ENCODE data around the gene PACSIN2. TPM values are rescaled to one million over a fixed set of nuclear protein-coding genes. Genes with fewer than 3 reads are reported as not detected.
A peak's percentile ranks its signal among the peaks of the same experiment; 100 is the strongest.

The PACSIN2 gene
- total RNA-seq, 2 donors from 2014 or later = 78.0 to 87.1 TPM

GRCh38 chr22:42881982-42882656 lies 132.8 kb downstream of the PACSIN2 start:
- intact Hi-C loops (cut with DNase I) = no loop called here
- no peak for TF ChIP-seq POLR2AphosphoS5 (IDR thresholded peaks at IDR 0.05)
- TF ChIP-seq POLR2A (IDR thresholded peaks at IDR 0.05) = no peak
- no peak for TF ChIP-seq CTCF (IDR thresholded peaks at IDR 0.05)
- H3K9me3 ChIP-seq = no peaks in the 10 kb centered on the region
- no peak for DNase-seq (ENCODE audit: low spot score)
- peaks cover 3% of the 10 kb centered on the region for H3K4me1 ChIP-seq (replicated peaks)
- H3K27ac ChIP-seq = peak overlapping the region in 1 of 2 donors; percentile 12
- H3K36me3 ChIP-seq = peaks cover 11 to 14% of the 10 kb centered on the region in 2 donors
- H3K27me3 ChIP-seq (replicated peaks; ENCODE audit: insufficient read depth) = no peaks in the 10 kb centered on the region
- H3K4me3 ChIP-seq = no peak overlapping the region
- 76% methylated on average over 10 of the region's 10 CpGs for WGBS

DNA sequence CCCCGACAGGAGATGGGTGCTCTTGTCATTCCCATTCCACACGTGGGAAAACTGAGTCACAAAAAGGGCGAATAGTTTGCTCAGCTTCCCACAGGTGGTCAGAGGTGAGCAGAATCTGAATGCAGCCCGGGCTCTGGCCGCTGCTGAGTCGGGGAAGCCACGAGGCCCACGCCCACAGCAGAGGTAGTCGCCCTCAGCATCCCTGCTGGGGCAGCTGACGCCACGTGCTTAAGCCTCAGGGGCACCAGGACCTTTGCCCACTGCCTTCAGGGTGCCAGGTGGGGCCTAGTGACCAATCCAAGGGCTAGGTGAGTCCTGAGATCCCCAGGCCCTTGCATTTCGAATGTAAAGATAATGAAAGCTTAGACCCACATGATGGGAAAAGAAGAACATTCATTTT lies 133.7 kb downstream of the PACSIN2 start:
- no peak for DNase-seq (ENCODE audit: low spot score)
- Histone ChIP-seq H3K36me3 (peaks cover 14 to 18% of the 10 kb centered on the region in 2 donors), H3K27me3 (replicated peaks; ENCODE audit: insufficient read depth) (no peaks in the 10 kb centered on the region), H3K4me3 (no peak overlapping the region), H3K27ac (no peak overlapping the region), H3K4me1 (replicated peaks) (peaks cover 3% of the 10 kb centered on the region), H3K9me3 (no peaks in the 10 kb centered on the region)
- no peak for TF ChIP-seq POLR2AphosphoS5 (IDR thresholded peaks at IDR 0.05)
- no peak for TF ChIP-seq POLR2A (IDR thresholded peaks at IDR 0.05)
- no peak for TF ChIP-seq CTCF (IDR thresholded peaks at IDR 0.05)
- WGBS = 94% methylated on average over 12 of the region's 12 CpGs
- intact Hi-C loops (cut with DNase I) = no loop called here

DNA sequence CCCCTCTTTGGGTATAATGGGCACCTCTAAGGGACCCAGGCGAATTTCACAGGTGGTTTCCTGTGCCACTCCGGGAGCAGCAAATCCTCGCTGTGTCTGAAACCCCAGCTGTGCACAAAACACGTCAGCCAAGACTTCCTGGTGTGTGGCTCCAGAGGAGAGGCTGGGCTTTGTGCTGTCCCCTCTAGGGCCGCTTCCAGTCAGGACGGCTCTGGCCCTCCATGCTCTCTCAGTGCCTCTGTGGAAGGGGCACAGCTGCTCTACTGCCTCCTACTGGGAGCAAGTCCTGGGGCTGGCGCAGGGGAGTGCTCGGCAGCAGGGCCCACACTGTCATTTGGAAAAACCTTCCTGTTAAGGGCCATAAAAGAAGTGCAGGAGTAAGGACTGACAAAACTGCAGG lies 134.1 kb downstream of the PACSIN2 start:
- no peak for DNase-seq (ENCODE audit: low spot score)
- intact Hi-C loops (cut with DNase I) = no loop called here
- Histone ChIP-seq H3K4me1 (replicated peaks) (peaks cover 3% of the 10 kb centered on the region), H3K9me3 (no peaks in the 10 kb centered on the region), H3K36me3 (peaks cover 15 to 23% of the 10 kb centered on the region in 2 donors), H3K27ac (no peak overlapping the region), H3K27me3 (replicated peaks; ENCODE audit: insufficient read depth) (no peaks in the 10 kb centered on the region), H3K4me3 (no peak overlapping the region)
- TF ChIP-seq POLR2AphosphoS5 (IDR thresholded peaks at IDR 0.05) (no peak), POLR2A (IDR thresholded peaks at IDR 0.05) (no peak), CTCF (IDR thresholded peaks at IDR 0.05) (no peak)
- 89% methylated on average over 7 of the region's 8 CpGs for WGBS

- peaks cover 15 to 26% of the 10 kb centered on the region in 2 donors for H3K36me3 ChIP-seq
Observed at GRCh38 chr22:42879371-42880021, 135.5 kb downstream of the PACSIN2 start.

More at GRCh38 chr22:42879371-42880021, 135.5 kb downstream of the PACSIN2 start:
- H3K27ac ChIP-seq = peak overlapping the region in 1 of 2 donors; percentile 43
- 74% methylated on average over 13 of the region's 14 CpGs for WGBS
- TF ChIP-seq POLR2AphosphoS5 (IDR thresholded peaks at IDR 0.05) (peak; percentile 16), CTCF (IDR thresholded peaks at IDR 0.05) (no peak)
- no peak for DNase-seq (ENCODE audit: low spot score)
- H3K4me1 ChIP-seq (replicated peaks) = peaks cover 3% of the 10 kb centered on the region
- H3K27me3 ChIP-seq (replicated peaks; ENCODE audit: insufficient read depth) = no peaks in the 10 kb centered on the region
- H3K9me3 ChIP-seq = no peaks in the 10 kb centered on the region
- intact Hi-C loops (cut with DNase I) = no loop called here
- no peak overlapping the region for H3K4me3 ChIP-seq
